T follicular helper cell (primary cell): Measurements from ENCODE around the gene RCOR1.

Experiments used
- DNase-seq: peaks from one replicate; pipeline ENCODE4 v3.0.0-alpha.2; 2020; ENCODE audit warnings: low read depth

Gene RCOR1

DNA sequence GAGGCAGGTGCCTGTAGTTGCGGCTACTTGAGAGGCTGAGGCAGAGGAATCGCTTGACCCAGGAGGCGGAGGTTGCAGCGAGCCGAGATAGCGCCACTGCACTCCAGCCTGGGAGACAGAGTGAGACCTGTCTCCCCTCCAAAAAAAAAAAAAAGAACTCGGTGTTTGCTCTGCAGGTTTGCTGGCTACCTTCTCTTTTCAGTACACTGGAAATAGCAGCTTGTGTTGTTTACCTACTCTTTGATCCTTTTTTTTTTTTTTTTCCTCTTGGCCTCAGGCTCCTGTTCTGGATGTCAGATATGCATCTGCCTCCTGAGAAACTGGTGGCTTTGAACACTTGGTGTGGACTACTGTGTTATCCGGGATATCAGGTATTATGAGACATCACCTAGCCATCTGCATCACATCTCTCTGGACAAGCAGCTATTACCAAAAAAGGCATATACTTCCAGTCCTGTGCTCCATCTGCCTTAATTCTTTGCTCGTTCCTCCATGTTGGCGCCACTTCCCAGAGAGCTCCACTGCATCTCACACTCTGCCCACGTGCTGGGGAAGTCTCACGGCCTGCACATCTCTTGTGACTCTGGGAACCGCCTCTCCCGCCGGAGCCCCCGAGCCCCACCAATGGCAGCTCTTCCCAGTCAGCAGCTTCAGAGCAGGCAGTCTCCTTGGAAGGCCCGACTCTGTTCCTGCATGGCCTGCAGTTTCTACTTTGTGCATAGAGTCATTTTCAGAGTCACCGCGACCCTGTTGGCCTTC is 133.9 kb downstream of the RCOR1 start:
- DNase-seq: no peak

DNA sequence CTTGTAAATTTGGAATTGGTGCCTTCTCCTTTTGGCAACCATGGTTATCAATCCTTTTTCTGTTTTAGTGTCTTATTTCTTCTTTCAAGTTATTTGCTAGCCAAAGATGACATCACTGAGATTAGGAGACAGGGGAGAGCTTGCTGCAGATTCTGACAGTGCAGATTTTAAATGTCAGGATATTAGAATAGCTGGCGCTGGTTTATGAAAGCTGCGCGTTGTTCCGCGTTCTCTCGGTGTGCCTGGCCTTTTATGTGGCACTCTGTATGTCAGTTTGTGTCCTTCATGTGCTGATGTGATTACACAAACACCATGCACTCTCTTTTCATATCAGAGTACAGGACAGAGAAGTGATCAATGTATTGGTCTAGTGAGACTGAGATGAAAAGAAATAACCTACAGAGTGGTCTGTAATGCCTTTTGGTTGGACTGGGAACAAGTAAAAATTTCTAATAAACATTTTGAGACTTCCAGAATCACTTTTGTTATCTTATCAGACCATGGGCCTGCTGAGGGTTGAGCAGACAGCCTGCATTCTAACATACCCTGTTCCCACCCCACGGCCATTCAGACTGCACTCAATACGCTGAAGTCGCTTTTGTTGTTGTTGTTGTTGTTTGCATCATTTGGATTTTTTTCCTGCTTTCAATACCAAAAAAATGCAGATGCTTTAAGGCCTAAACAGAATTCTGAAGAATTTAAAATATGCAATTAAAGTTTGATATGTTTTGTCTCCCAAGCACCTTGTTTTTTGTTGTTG is 135.1 kb downstream of the RCOR1 start:
- DNase-seq: no peak

DNA sequence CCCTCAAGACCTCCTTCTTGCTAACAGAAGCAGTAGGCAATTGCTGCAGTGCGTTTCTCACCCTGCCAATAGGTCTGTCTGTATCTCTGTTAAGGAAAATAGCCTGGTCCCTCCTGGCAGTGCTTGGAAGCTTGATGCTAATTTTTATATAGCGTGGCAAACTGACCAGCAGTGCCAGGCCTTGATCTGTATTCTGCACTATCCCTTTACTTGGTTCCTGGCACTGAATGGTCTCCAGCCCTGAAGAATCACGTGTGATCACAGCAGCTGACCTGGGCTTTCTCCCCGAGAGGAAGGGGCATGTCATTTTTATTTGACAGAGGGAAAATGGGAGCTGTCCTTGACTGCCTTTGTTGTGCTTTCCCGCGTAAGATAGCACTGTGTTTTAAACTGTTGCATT is 136.1 kb downstream of the RCOR1 start:
- no peak for DNase-seq

DNA sequence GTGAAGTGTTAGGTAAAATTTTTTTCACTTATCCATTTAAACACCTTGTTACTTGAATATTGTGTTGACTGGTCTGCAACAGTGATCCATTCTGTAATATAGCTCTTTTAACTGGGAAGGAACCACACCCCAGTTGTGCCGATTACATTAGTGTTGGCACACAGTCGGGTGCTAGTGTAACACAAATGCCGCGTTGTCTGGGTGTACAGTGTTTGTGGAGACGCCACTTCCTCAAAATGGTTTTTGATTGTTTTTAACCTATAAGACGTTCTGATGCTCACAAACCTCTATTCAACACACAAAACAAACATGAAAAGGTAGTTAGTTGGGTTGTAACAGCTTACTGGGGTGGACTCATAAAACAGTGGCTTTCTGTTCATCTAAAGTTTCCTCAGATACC is 136.8 kb downstream of the RCOR1 start:
- no peak for DNase-seq

DNA sequence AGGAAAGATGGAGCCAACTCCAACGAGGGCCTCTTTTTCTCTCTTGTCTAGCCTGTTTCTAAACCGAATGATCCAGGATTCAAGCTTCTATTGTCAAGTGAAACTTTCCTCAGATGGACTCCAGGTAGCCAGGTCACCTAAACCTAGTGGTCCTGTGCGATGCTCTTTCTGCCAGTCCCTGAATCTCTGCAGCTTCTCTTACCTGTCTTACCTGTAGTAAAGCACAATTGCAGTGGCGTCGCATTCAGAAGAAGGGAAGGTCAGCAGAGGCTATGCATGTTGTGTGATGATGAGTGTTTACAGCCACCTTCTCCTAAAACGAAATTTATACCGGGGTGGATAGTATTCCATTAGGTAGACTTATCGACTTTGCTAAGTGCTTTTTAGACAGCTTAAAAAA is 137.4 kb downstream of the RCOR1 start:
- DNase-seq: no peak

DNA sequence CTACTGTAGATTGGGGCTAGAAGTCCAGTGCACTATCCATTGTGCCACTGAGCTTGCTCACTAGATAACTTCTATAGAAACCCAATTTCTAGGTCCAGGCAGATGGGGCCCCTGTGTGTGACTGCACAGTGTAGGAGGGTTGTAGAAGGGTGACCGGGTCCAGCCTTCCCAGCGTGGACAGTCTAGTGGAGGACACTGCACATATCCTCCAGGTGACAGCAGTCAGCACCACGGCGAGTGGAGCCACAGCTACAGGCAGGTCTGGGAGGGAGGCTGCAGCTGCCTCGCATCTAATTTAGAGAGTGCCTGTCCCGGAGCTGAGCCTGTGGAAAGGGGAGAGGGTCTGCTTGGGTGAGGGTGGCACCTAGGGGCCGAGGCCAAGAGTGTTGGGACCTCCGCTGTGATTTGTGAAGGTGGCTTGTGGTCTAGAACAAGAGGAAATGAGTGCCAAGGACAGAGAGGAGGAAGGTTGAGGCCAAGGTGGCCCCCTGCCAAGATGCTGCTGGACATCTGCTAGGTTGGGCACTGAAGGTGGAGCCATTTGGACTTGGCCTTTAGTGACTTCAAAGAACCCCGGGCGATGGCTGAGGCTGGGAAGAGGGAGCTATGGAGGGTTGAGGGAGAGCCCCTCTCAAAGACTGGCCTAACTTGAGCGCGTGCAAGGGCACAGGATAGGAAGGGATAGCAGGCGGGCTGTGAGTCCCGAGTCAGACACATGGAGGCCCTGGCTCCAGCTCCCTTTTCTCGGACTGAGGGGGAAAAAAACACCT is 138.8 kb downstream of the RCOR1 start:
- no peak for DNase-seq

DNA sequence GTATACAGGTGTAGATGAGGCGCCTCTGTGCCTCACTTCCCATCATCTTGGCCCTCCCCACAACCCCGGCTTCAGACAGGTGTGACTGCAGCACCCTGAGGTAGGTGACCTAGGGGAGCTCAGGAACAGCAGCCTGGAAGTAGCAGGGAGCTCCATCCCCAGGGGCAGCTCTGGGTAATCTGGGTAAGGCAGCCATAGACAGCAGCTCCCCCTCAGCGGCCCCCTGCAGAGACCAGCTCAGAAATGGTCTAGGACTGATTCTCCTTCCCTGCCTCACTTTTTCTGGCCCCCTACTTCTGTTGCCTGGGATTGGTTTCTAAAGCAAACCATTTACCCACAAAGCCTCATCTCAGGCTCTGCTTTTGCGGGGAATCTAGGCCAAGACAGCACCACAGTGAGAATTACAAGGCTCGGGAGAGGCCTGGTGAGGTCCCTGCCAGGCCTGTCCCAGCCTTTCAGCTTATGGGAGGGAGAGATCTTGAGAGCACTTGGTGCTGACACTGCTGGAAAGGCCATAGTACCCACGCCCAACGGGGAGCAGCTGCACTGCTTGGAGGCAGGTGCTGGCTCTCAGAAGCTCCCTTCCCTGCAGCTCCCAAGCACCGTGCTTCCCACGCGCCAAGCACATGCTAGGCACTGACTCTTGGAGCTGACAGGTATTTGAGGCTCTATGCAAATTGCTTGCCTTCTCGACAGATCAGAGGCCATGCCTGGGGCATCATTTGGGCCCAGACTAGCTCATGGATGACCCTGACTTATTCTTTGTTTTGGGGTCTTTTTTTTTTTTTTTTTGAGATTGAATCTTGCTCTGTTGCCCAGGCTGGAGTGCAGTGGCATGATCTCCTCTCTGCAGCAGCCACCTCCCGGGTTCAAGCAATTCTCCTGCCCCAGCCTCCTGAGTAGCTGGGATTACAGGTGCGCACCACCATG is 139.7 kb downstream of the RCOR1 start:
- no peak for DNase-seq

DNA sequence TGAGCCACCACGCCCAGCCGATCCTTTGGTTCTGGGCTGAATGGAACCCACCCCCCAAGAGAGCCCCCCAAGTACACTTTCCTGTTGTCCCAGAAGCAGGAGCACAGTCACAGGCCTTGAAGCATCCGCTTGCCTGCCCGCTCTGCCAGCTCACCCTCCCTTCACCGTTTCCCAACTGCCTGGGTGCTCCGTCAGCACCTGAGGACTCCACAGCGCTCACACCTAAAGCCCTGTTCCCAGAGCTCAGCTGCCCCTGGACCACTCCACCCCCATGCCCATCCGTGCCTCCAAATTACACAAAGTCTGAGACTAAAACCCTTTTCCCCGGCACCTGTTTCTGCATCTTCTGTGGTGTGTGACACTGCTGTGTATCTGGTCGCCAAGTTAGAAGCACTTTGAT is 140.5 kb downstream of the RCOR1 start:
- DNase-seq: no peak

DNA sequence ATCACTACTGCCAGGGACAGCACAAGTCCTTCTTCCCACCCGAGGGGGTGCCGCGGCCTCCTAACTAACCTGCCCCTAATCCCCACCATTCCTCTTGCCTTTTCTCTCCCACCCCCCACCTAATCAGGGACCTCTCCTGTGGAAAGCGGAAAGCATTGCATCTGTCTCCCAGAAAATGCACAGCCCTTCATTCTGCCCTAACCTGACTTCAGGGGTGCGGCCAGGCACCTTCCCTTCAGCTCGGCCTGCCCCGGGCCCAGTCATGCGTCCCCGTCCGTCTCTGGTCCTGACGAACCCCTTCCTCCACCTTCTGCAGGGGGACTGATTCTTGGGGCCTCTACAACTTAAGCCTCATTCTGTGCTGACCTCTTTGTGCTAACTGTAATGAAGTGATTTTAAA is 140.9 kb downstream of the RCOR1 start:
- DNase-seq: no peak

DNA sequence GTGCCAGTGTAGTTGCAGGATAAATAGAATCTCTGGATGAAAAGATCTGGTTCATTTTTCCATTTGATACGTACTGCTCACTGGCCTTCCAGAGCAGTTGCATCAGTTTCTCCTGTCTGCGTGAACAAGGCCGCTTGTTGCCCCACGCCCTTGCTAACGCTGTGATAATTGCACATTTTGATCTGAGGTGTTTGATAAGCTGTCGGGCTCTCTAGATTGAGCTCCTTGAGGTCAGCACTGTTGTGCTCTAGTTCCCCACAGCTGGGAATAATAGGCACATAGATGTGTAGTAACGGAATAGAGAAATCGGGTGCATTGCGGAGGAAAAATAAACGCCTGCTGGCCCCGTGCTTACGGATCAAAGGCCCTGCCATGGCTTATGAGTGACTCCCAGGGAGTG is 142.0 kb downstream of the RCOR1 start:
- DNase-seq: no peak

DNA sequence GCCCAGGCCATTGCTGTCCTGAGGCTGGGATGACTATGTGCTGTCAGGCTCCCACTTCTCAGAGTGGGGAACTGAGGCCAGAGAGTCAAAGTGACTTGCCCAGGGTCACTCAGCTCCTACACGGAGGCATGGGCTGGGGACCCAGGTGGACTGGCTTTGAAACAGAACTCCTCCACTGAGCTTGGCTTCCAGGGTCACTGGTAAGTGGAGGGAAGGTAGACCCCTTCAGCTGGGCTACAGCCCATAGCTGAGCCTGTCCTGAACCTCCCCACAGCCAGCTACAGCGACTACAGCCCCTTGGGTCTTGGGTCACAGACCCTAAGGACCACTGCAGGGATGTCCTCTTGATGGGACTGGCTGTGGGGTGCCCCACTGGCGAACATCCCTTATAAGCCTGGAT is 144.5 kb downstream of the RCOR1 start:
- DNase-seq: no peak

DNA sequence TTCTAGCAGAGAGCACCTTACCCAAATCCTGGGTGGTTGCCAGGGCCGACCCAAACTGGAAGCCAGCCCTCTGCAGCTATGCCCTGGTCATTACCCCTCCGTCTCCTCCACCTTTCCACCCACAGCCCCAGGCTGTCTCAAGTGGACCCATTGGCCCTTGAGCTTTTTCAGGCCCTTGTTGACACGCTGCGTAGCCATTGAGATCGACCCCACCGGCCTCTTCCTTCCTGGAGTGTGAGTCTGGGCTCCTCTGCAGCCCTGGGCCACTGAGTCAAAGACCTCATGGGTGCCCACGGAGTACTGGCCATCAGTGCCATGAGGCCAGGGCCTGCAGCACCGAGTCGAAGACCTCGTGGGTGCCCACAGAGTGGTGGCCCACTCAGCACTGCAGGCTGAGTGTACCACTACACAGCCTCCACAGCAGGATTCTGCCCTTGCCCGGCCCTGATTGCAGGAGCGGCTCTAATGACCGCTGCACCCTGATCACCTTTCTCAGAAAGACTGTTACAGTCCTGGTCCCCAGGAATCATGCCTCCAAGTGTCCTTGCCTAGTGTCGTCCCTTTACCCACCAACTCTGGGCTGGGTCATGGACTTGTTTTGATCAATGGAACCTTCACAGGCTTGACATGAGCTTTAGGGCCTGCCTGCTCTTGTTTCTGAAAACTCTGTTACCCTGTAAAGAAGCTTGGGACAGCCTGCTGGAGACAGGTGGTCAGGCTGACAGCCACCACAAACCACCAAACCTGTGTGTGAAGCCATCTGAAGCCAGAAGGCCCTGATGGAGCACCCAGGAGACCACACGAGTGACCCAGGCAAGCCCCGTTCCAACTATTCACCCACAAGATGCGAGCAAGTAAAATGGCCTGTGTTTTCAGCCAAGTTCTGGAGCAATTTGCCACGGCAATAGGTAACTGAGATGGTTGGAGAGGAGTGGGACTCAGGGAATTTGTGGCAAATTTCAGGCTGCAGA is 145.2 kb downstream of the RCOR1 start:
- no peak for DNase-seq

DNA sequence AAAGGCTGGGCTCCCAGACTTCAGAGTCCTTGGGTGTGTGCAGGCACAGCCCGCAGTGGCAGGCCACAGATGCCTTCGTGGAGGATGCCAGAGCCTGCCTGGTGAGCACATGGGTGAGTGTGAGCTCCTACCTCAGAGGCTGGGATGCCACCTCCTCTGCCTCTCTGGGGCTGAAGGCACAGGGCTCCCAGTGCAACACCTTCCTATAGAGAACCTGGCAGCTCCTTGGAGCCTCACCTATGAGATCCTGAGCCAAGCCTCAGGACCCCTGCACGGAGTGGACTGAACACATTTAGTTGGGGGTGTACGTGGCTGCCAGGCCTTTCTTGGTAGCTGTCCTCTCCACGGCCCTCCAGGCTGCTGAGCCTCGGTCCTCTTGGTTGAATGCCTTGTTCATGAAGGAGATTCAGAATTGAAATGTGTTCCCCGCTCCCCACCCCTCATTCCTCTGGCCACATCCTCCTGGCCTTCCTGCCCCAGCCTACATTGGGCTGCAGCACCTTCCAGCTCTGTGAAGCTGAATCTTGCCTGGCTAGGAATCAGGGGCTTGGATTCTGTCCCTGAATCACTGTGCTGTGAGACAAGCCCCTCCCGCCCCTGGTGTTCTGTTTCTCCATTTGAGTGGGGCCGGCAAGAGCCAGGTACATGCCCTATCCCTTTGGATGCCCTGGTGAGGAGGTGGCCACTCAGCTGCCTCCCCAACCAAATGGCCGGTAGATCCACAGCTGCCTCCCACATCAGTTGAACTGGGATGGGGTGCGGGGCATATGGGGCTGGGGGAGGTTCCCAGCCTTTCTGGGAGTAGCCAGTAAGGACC is 146.1 kb downstream of the RCOR1 start:
- DNase-seq: no peak

DNA sequence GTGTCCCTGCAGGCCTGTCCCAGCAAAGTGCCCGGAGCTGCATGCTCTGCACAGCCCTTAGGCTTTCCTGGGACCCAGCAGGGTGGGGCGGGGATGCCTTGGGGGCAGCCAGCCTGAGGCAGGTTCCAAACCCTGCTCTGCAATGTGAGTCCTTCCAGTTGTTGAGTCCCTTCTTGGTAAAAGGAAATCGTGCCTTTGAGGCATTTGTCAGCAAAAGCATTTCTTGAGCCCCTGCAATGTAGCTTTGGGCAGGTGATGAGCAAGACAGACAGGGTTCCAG is 146.7 kb downstream of the RCOR1 start:
- no peak for DNase-seq

DNA sequence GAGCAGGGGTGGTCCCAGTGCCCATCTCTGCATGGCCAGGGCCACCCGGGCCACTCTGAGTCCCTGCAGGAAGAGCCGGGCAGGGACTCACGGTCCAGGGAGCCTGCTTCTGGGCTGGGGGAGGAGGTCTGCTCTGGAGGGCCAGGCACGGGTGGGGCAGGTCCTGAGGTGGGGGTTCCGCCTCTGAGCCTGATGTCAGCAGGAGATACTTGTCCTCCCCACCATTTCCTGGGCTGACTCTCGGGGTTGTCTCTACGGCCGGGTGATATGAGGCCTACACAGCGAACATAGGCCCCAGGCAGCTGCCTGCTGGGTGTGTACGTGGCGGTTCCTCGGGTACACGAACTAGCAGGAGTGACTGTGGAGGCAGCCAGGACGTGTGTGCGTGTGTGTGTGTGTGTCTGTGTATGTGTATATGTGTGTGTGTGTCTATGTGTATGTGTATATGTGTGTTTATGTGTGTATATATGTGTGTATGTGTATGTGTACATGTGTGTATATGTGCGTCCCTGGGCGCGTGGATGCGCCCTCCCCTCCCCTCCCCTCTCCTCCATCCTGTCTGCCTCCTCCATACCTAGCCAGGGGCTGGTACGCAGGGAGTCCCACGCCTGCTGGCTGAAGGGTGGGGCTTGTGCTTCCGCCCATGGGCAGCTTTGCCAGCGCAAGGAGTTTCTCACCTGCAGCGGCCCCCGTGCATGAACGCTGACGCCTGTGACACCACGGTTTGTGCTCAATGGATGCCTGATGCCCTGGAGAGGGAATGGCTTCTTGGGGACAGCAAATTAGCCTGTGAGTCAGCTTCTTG is 154.4 kb downstream of the RCOR1 start:
- DNase-seq: no peak

DNA sequence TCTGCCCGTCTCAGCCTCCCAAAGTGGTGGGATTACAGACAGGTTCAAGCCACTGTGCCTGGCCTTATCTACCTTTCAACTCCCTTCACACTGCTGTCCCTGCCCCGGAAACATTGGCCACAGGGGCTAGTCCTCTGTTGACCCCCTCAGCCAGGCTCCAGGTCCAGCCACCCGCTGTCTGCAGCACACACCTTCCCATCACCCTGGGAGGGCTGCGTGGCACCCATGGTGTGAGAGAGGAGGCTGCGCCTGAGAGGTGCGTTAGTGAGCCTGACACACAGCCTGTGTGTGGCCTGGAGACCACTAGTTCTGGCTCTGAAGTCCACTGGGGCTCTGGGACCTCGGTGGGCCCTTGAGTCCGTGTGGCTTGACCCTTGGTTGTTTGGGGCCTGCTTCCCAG is 156.4 kb downstream of the RCOR1 start:
- DNase-seq: no peak

DNA sequence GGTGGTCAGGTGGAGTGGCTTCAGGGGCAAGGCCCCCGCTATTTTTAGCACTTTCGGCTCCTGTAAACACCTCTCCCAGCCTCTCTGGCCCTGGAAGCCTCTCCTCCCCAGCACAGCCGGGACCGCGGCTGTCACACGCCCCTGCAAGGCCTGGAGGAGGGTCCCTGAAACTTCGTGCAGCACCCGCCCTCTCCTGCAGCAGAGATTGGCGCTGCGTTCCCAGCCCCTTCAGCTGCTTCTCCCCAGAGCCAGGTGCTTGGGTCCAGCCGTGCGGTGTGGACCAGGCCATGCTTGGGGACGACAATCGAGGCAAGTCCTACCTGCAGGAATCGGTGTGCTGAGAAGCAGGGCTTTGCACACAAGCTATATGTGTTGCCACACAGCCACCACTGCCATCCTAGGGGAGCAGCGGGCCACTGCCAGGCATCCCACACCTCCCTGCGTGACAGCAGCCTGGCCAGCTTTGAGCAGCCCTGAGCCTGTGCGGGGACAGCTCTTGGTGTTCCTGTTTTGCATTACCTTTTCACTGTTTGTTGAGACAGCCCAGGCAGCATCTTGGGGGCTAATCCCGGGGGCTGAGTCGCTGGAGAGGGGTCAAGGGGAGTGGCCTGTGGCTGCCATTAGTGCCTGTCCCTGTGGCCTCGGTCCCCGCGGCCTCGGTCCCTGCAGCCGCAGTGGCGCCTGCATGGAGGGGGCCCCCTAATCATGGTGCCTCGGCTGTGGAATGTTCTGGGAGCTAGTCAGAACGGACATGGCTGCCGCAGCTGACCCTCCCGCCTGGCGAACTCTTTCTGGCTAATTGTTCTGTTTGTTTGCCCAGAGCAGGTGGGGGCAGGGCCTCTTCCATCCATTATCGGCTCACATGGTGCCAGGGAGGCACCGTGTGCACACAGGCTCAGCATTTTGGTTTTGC is 157.2 kb downstream of the RCOR1 start:
- DNase-seq: no peak

DNA sequence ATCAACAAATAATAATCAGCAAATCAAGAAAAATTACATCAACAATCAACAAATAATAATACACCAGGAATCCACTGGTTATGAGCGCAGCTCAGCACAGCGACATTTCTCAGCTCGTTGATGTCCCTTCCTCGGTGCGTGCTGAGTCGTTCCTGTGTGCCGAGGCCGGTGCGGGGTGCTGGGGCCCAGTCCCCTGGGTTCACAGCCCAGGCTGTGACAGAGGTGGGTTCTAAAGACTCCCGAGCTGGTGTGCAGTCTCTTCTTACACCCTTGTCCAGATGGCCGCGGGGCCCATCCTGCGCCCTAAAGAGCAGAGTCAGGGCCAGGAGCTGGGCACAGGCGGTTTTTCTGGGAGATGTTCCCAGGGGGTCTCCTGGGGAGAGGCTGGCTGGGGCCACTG is 157.9 kb downstream of the RCOR1 start:
- DNase-seq: no peak
